HG02840 (cell line): ENCODE measurements around the gene ABHD1.
"Not testable (repeated sequence)": the region's sequence is repeated elsewhere in the genome, so short reads cannot be mapped to it uniquely, and the experiment has no call there.

Experiments used
- ATAC-seq: cut with Tn5 transposase; IDR thresholded peaks from one replicate; pipeline ENCODE4 v1.9.1; 2021; ENCODE audit warnings: mild to moderate bottlenecking, moderate library complexity, moderate number of reproducible peaks; ENCODE audit not compliant: unreplicated experiment, low FRiP score

The ABHD1 gene

DNA sequence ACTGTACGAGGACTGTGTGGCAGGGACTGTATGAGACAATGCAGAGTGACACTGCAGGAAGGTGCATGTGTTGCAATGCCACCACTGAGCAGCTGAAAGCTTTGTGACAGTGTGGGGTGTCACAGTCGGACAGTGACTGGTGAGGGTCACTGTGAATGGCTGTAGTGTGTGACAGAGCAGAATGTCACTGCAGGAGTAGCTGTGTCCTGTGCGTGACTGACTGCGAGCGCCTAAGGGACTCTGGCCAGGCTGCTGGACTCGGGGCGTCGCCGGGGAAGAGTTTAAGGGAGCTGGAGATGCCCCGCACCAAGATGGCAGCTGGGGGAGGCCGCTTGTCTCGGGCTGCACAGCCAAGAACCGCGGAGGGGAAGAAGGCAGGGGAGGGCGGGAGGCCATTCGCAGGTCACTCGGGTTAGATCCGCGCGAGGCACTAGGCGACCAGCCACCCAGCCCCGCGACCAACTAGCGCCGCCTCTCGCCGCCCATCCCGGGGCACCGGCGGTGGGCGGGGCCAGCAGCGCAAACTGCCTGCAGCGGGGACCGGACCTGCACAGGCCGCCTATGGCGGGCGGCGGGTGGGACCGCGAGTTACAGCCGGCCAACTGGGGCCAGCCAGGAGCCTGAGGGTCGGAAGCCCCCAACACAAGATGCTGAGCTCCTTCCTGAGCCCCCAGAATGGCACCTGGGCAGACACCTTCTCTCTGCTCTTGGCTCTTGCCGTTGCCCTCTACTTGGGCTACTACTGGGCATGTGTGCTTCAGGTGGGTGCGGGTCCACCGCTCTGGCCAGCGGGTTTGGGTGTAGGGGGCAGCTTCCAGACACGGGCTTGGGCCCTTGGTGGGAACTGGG, at the start of gene ABHD1:
TSS of gene ABHD1 (plus strand) at position 514 of the 849 bp plus-strand sequence. CDS start at position 648, 134 bp downstream.
- no peak for ATAC-seq

DNA sequence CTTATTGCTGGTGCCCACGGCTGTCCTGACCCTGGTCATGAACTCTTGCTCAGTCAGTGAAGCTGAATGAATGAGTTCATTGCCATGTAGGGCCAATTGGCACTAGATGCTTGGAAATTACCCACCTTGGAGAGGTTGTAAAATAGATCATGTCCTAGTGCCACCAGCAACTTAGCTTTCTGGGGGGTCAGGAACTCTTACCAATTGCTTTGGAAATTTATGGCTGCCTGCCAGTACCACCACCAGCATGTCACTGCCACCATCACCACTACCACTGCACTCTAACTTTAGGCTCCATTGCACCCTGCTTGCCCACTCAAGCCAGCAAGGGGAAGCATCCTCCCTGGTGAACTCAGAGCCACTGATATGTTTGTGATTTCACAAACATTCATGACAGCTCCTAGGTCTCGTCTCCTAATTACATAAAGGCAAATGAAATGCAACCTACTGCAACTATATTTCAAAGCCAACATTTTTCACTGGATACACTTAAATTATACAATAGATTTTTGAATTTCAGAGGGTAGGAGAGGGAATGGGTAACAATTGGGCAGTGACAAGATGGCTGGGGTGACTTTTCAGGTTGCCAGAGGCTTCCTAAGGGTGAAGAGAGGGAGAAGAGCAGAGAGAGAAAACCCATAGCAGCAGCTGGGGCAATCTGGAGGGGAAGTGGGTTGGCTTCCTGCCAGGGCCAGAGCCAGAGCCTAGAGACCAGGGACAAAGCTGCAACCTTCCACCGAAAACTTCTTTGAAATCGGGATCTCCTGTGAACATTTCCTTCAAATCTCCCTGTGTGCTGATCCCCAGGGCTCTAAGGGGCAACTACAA, 48.7 kb upstream of the ABHD1 start:
- no peak for ATAC-seq

DNA sequence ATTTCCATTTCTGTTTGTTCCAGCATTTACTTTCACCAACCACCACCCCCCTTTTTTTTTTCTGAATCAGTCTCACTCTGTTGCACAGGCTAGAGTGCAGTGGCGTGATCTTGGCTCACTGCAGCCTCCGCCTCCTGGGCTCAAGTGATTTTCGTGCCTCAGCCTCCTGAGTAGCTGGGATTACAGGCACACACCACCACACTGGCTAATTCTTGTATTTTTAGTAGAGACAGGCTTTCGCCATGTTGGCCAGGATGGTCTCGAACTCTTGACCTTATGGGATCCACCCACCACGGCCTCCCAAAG, 48.1 kb upstream of the ABHD1 start:
- ATAC-seq, result not testable (repeated sequence)

DNA sequence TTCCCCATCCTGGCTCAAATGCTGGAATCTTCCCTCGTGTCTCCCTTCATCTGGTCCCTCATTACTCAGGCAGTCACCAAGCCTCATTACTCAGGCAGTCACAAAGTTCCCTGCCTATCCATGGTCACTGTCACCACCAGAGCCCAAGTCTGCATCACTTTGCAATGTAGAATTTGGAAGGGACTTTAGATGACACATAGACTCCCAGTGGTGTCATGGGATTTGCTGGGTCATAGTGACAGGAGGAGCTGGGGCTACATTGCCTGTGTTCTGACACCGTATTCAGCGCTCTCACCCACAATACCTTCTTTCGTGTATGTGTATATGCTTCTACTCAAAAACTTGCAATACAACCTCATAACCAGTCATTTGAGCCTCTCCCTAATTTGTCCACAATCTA, 47.3 kb upstream of the ABHD1 start:
- ATAC-seq, result no peak

DNA sequence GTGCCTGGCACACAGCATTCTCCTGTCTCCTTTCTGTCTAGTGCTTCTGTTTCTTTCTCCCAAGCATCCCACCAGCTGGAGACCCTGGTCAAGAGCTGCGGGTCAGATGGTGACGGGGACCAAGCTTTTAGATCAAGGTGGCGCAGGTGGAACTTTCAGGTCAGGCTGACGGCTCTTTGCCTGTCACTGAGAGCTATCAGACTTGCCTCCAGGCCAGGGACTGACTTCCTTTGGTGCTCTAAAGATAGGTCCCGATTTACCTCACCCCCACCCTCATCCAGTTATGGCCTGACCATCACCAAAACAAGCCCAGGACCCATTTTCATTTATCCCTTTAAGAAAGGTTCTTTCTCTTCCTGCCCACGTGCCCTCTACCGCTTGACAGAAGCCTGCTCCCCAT, 46.4 kb upstream of the ABHD1 start:
- no peak for ATAC-seq

DNA sequence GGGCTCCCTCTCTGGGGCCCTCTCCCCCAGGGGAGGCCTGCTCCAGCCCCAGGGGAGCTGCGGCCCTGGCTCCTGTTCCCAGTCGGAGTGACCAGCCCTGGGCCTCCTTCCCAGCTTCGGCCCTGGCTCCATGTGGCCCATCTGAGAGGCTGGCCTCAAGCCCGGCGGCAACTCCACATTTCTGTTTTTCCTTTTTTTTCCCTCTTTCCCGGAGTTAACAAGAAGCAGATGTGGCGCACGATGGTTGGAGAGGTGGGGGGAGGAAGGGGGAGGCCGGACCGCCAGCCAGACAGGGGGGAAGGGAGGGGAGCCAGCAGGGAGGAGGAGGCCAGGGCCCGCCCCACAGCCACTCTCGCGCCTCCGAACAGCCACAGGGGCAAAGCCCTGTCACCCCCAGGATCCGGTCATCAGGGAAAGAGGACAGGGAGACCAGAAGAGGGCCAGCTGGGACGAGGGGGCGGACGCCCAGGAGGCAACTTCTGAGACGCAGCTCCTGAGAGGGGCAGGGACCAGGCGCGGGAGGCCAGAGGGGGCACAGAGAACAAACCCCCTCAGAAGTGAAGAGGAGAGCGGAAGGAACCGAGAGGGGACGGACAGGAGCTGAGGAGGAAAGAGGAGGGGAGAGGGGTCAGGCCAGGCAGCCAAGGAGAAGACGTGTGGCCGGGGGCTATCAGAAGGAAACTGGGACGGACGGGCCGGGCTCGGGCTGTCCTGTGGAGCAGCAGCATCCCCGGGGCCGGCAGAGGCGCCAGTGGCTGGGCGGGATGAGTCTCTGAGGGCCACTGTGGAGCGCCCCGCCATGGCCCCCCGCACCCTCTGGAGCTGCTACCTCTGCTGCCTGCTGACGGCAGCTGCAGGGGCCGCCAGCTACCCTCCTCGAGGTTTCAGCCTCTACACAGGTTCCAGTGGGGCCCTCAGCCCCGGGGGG, 45.1 kb upstream of the ABHD1 start, which contains the start of gene EMILIN1:
TSS of gene EMILIN1 (plus strand) at position 349 of the 928 bp plus-strand sequence. CDS start at position 800, 451 bp downstream.
- ATAC-seq, result no peak

DNA sequence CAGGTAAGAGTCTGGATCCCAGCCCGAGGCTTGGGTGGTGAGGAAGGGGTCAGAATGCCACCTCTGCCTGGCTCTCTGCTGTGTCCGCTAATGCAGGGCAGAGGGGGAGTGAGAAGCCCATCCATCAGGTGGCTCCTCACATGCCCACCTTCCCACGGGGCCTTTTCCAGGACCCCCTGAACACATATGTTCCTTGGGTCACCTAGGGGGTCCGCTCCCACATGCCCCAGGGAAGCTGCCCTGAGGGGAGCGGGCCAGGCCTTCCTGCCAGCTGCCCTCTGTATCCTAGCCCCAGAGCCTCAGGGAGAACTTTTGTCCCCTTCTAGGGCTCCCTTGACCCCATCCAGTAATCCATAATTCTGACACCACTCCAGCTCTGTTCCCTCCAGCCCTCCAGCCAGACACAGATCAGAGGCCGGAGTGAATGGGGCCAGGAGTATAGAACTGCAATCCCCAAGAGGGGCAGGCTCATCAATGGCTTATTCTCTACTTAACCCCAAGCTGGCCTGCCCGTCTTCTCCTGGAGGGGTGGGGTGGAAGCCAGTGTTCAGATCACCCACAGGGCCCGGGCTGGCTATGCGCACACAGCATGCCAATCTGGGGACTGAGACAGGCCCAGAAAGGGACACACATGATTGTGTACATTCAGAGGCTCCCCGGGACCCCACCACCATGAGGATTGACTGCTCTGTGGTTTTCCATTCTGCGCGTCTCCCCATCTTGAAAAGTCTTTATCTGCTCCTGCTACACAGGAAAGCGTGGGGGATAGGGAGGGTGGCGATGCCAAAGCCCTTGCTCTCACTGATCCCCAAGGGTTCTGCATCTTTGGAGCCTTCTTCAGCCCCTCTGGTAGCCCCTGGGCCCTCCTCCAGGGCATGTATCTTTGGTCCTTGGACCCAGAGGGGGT, 44.1 kb upstream of the ABHD1 start:
- ATAC-seq, result no peak

DNA sequence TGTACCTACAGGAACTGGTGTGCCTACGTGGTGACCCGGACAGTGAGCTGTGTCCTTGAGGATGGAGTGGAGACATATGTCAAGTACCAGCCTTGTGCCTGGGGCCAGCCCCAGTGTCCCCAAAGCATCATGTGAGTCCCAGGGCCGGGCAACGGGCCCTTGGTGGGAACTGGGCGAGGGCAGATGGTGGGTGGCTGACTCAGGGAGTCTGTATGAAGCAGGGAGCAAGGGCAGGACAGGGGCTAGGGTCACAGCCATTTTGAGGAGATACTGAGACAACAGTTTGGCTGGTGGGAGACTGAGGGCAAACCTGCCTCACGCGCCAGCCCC, 43.5 kb upstream of the ABHD1 start:
- no peak for ATAC-seq

DNA sequence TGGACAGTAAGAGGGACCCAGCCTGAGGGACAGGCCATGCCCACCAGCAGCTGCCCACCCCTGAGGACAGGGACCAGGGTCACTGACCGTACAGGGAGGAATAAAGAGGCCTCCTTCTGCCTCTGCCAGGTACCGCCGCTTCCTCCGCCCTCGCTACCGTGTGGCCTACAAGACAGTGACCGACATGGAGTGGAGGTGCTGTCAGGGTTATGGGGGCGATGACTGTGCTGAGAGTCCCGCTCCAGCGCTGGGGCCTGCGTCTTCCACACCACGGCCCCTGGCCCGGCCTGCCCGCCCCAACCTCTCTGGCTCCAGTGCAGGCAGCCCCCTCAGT, 43.0 kb upstream of the ABHD1 start:
- ATAC-seq, result no peak

DNA sequence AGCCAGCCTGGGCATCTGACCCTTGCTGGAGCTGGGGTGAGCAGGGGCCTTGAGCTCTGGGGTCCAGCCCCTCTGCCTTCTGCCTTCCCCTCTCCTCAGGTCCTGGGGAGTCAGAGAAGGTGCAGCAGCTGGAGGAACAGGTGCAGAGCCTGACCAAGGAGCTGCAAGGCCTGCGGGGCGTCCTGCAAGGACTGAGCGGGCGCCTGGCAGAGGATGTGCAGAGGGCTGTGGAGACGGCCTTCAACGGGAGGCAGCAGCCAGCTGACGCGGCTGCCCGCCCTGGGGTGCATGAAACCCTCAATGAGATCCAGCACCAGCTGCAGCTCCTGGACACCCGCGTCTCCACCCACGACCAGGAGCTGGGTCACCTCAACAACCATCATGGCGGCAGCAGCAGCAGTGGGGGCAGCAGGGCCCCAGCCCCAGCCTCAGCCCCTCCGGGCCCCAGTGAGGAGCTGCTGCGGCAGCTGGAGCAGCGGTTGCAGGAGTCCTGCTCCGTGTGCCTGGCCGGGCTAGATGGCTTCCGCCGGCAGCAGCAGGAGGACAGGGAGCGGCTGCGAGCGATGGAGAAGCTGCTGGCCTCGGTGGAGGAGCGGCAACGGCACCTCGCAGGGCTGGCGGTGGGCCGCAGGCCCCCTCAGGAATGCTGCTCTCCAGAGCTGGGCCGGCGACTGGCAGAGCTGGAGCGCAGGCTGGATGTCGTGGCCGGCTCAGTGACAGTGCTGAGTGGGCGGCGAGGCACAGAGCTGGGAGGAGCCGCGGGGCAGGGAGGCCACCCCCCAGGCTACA, 41.4 kb upstream of the ABHD1 start:
- no peak for ATAC-seq

DNA sequence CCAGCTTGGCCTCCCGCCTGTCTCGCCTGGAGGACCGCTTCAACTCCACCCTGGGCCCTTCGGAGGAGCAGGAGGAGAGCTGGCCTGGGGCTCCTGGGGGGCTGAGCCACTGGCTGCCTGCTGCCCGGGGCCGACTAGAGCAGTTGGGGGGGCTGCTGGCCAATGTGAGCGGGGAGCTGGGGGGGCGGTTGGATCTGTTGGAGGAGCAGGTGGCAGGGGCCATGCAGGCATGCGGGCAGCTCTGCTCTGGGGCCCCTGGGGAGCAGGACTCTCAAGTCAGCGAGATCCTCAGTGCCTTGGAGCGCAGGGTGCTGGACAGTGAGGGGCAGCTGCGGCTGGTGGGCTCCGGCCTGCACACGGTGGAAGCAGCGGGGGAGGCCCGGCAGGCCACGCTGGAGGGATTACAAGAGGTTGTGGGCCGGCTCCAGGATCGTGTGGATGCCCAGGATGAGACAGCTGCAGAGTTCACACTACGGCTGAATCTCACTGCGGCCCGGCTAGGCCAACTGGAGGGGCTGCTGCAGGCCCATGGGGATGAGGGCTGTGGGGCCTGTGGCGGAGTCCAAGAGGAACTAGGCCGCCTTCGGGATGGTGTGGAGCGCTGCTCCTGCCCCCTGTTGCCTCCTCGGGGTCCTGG, 40.7 kb upstream of the ABHD1 start:
- no peak for ATAC-seq

DNA sequence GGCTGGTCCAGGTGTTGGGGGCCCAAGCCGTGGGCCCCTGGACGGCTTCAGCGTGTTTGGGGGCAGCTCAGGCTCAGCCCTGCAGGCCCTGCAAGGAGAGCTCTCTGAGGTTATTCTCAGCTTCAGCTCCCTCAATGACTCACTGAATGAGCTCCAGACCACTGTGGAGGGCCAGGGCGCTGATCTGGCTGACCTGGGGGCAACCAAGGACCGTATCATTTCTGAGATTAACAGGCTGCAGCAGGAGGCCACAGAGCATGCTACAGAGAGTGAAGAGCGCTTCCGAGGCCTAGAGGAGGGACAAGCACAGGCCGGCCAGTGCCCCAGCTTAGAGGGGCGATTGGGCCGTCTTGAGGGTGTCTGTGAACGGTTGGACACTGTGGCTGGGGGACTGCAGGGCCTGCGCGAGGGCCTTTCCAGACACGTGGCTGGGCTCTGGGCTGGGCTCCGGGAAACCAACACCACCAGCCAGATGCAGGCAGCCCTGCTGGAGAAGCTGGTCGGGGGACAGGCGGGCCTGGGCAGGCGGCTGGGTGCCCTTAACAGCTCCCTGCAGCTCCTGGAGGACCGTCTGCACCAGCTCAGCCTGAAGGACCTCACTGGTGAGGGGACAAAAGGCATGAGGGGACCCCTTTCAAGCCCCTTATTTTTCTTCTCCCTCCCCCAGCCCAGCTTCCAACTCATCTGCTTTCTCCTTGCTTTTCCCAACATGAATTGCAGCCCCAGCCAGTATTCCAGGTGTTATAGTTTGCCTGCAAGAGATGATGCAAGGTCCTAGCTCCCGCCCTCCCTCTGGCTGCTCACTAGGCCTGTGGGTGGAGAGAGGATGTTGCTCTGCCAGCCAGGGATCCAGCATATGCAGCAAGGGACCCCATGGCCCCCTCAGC, 40.0 kb upstream of the ABHD1 start:
- ATAC-seq, result no peak

DNA sequence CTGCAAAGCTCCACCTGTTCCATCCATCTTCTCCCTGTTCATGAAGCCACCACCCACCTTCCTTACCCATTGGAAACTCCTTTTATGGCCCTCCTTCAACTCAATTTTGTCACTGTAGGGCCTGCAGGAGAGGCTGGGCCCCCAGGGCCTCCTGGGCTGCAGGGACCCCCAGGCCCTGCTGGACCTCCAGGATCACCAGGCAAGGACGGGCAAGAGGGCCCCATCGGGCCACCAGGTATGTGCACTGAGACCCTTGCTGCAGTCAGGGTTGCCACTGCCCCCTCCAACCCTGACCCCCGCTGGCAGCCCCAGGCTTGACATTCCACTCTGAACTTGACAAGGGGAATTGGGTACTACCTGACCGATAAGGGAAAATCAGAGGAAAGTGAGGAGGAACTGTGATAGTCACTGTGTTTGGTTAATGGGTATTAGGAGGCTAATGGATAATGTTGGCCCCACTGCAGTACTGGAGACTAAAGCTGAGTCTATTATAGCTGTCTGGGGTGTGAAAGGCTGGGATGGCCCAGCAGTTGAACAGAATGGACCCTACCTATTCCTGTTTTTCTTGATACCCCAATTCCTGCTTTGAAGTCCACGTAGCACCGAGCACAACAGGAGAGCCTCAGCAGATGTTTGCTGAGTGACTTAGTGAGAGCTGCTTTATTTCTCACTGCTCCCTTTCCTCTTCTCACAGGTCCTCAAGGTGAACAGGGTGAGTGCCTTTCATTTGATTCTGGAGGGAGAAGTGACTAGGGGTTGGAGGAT, 39.1 kb upstream of the ABHD1 start:
- ATAC-seq, result no peak

DNA sequence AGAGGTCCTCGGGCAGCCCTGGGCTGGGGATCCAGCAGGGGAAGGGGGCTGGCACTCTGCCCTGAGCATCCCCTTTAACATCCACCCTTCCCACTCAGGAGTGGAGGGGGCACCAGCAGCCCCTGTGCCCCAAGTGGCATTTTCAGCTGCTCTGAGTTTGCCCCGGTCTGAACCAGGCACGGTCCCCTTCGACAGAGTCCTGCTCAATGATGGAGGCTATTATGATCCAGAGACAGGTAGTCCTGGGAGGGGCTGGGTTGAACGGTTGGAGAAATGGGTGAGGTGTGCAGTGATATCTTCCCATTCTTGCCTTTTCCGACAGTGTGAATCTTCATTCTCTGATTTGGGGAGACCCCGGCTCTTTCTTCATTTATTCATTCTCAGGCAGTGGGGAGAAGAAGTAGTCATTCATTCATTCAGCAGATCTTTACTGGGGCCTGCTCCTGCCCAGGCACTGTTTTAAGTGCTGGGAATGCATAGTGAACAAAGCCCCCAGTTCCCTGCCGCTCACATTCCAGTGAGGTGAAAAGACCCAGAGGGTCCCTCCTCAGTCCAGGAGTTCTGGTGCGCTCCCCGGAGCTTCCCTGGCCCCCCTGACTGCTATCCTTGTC, 38.4 kb upstream of the ABHD1 start:
- ATAC-seq, result no peak

DNA sequence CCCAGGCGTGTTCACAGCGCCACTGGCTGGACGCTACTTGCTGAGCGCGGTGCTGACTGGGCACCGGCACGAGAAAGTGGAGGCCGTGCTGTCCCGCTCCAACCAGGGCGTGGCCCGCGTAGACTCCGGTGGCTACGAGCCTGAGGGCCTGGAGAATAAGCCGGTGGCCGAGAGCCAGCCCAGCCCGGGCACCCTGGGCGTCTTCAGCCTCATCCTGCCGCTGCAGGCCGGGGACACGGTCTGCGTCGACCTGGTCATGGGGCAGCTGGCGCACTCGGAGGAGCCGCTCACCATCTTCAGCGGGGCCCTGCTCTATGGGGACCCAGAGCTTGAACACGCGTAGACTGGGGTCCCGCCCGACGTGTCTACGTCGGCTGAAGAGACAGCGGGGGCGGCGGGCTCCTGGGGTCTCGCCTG, 37.9 kb upstream of the ABHD1 start:
- ATAC-seq, result peak; percentile 4

DNA sequence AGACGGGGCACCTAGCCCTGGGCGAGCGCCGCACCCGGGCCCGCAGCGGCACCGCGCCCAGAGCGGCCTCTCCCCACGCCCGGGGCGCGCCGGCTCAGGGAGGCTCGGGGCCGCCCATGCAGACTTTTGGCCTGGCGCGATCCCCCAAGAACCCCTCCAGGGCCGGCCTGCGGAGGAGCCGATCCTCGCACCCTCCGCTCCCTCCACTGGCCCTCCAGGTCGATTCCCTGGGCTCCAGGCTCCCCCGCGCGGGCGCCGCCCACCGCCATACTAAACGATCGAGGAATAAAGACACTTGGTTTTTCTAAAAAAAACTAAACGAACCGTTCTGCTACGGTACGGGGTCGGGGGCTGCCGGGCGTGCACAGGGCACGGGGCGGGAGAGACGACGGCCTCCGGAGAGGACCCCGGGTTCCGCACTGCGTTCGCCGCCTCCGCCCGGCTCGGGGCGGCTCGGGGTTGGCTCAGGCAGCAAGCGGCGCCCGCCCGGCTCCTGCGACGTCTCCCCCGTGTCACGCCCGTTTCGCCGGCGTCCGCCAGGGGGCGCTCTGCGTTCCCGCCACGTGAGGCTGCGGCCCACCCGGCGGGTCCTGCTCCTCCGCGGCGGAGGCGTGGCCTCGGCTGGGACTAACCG, 37.4 kb upstream of the ABHD1 start:
- peak; percentile 74 for ATAC-seq
